Anterior cingulate cortex (tissue), 58 donors: ENCODE measurements around the gene NCR2.

Source experiments
- DNase-seq, 58 donors: peaks; one replicate each; lab custom pipeline; 2025; lab: John Stamatoyannopoulos, UW

The NCR2 gene

GRCh38 chr6:41386594-41386993, 51.2 kb downstream of the NCR2 start:
- DNase-seq: no peak

- no peak for DNase-seq
Measured at GRCh38 chr6:41392246-41392645, 56.8 kb downstream of the NCR2 start.

- no peak for DNase-seq
Measured at GRCh38 chr6:41396335-41396734, 60.9 kb downstream of the NCR2 start.

- DNase-seq: no peak
Measured at GRCh38 chr6:41399424-41399823, 64.0 kb downstream of the NCR2 start.
